Endothelial cell of umbilical vein (primary cell): ENCODE measurements around the gene GAB2. TPM values are rescaled to one million over a fixed set of nuclear protein-coding genes. Genes with fewer than 3 reads are reported as not detected.

Experiments
- BruUV-seq: library from RNA; stranded (reverse); fragments of 400-500 nt; replicated peaks from 2 replicates; lab custom pipeline; 2021; lab: Mats Ljungman, UMichigan
- CTCF ChIA-PET: fragments of 300-600, 350-600 bp; sonication (Branson Sonifier 250); formaldehyde crosslinking; loops from one replicate; lab custom pipeline; 2021; ENCODE audit warnings: antibody characterized with exemption, inconsistent platforms; lab: Charles Lee
- POLR2A ChIA-PET: fragments of 300-600, 350-600 bp; sonication (Branson Sonifier 250); formaldehyde crosslinking; loops from one replicate; lab custom pipeline; 2021; ENCODE audit warnings: antibody characterized with exemption, inconsistent platforms; lab: Charles Lee
- DNase-seq: peaks from one replicate; pipeline ENCODE4 v3.0.0-alpha.2; 2011; ENCODE audit warnings: low read depth, low spot score
- FAIRE-seq: peaks from 2 replicates; lab custom pipeline; 2011; peaks lifted over from hg19 to GRCh38; lab: Jason Lieb, UNC
- H2AFZ ChIP-seq: 2 replicates; pipeline ENCODE4 v1.6.0; 2012; ENCODE audit warnings: low read depth, low read length, control low read depth, inconsistent platforms
- H3K27ac ChIP-seq: 2 replicates; pipeline ENCODE4 v1.5.1; 2011; ENCODE audit warnings: low read depth, mild to moderate bottlenecking, control low read depth, low read length, moderate library complexity; ENCODE audit not compliant: insufficient read depth
- H3K27me3 ChIP-seq, 2 experiments: 2 replicates each; pipeline versions ENCODE4 v1.6.0 to v1.6.1; 2011; ENCODE audit warnings: low read length in 2 of 2, mixed read lengths in 1 of 2; ENCODE audit not compliant: control insufficient read depth in 2 of 2, insufficient read depth in 2 of 2
- H3K36me3 ChIP-seq, 2 experiments: 2 replicates in 1 of 2; 3 replicates in 1 of 2; pipeline ENCODE4 v1.5.1; 2011; ENCODE audit warnings: low read length in 2 of 2, mild to moderate bottlenecking in 1 of 2, moderate library complexity in 1 of 2; ENCODE audit not compliant: control insufficient read depth in 2 of 2, insufficient read depth in 2 of 2; ENCODE audit errors: extremely low read depth in 1 of 2
- H3K4me1 ChIP-seq: 3 replicates; pipeline ENCODE4 v1.5.1; 2011; ENCODE audit warnings: mild to moderate bottlenecking, low read length; ENCODE audit not compliant: control insufficient read depth, insufficient read depth; ENCODE audit errors: extremely low read depth
- H3K4me2 ChIP-seq: 2 replicates; pipeline ENCODE4 v1.6.1; 2011; ENCODE audit warnings: low read length, control low read depth, mixed read lengths; ENCODE audit not compliant: insufficient read depth
- H3K4me3 ChIP-seq, 3 experiments: fragments of 200-600 bp in 1 of 3; sonication (generic), shearing (Covaris generic) in 1 of 3; replicated peaks in 1 of 3; 2 replicates each; pipeline ENCODE4 v1.5.1; 2011 to 2016; ENCODE audit warnings: control low read depth in 3 of 3, low read length in 3 of 3, mild to moderate bottlenecking in 2 of 3, inconsistent platforms in 1 of 3, low read depth in 1 of 3, moderate library complexity in 1 of 3; ENCODE audit not compliant: insufficient read depth in 1 of 3
- H3K79me2 ChIP-seq: 2 replicates; pipeline ENCODE4 v1.6.0; 2012; ENCODE audit warnings: low read length, inconsistent platforms; ENCODE audit not compliant: control insufficient read depth, insufficient read depth
- H3K9ac ChIP-seq: replicated peaks from 2 replicates; pipeline ENCODE3; 2011; ENCODE audit warnings: low read length, control low read depth; ENCODE audit not compliant: insufficient read depth; ENCODE audit errors: extremely low read depth
- H3K9me1 ChIP-seq: replicated peaks from 3 replicates; pipeline ENCODE4 v1.6.0; 2011; ENCODE audit warnings: mild to moderate bottlenecking, low read length; ENCODE audit not compliant: control insufficient read depth, insufficient read depth; ENCODE audit errors: extremely low read depth
- H3K9me3 ChIP-seq: replicated peaks from 2 replicates; pipeline ENCODE4 v1.5.1; 2012; ENCODE audit warnings: low read length, inconsistent platforms; ENCODE audit not compliant: control insufficient read depth, insufficient read depth
- H4K20me1 ChIP-seq: replicated peaks from 2 replicates; pipeline ENCODE3; 2011; ENCODE audit warnings: mild to moderate bottlenecking, low read length; ENCODE audit not compliant: control insufficient read depth, insufficient read depth; ENCODE audit errors: extremely low read depth
- EZH2 ChIP-seq: IDR thresholded peaks from 2 replicates; pipeline ENCODE4 v1.6.1; 2012; ENCODE audit warnings: borderline replicate concordance, low read depth, mild to moderate bottlenecking, moderate library complexity, low read length, inconsistent platforms; ENCODE audit not compliant: severe bottlenecking
- FOS ChIP-seq: IDR thresholded peaks from 2 replicates; pipeline ENCODE4 v1.6.1; 2011; ENCODE audit warnings: mild to moderate bottlenecking, low read length, moderate library complexity, borderline replicate concordance; ENCODE audit not compliant: insufficient read depth
- GATA2 ChIP-seq: IDR thresholded peaks from 2 replicates; pipeline ENCODE4 v1.7.0; 2011; ENCODE audit warnings: low read depth, mild to moderate bottlenecking, moderate library complexity, mixed read lengths, low read length; ENCODE audit not compliant: insufficient read length, insufficient read depth
- JUN ChIP-seq: IDR thresholded peaks from 2 replicates; pipeline ENCODE4 v1.6.1; 2011; ENCODE audit warnings: borderline replicate concordance, low read depth; ENCODE audit not compliant: insufficient read length, insufficient read depth
- MYC ChIP-seq: IDR thresholded peaks from one replicate; pipeline ENCODE4 v1.6.1; 2011; ENCODE audit warnings: mild to moderate bottlenecking, low read depth, low read length
- POLR2A ChIP-seq: IDR thresholded peaks from 2 replicates; pipeline ENCODE4 v1.6.1; 2012; ENCODE audit warnings: low read depth, mild to moderate bottlenecking, control low read depth, low read length
- POLR2AphosphoS5 ChIP-seq: IDR thresholded peaks from 2 replicates; pipeline ENCODE4 v1.6.1; 2012; ENCODE audit warnings: low read depth, mild to moderate bottlenecking, control low read depth, low read length, moderate library complexity; ENCODE audit not compliant: insufficient read depth
- dilution Hi-C: fragments of 300-500 bp; cut with MboI; formaldehyde crosslinking; loops from one replicate; pipeline ENCODE4 v1.15.0; 2019; ENCODE audit warnings: low sequenced_read_pairs; ENCODE audit not compliant: extremely low pct_ligation_motif_present
- intact Hi-C: fragments of 100-400 bp; cut with micrococcal nuclease; formaldehyde crosslinking; loops from one replicate; pipeline ENCODE4 v1.10.0; 2022
- polyA plus RNA-seq, 4 experiments: library from polyadenylated mRNA; depleted of rRNA in 3 of 4; stranded (reverse) in 3 of 4; unstranded in 1 of 4; fragments of >200 nt; gene quantifications; 2 replicates each; pipeline versions ENCODE4 v1.2.1 to v1.2.3, GENCODE V29; 2011 to 2012; ENCODE audit warnings: missing spikeins in 1 of 4
- total RNA-seq: library from RNA; stranded (reverse); gene quantifications from 2 replicates; pipeline ENCODE4 v1.2.3, GENCODE V29; 2021
- TF ChIP-seq, protein P1 (sequence below): IDR thresholded peaks from 2 replicates; pipeline ENCODE4 v1.6.1; 2011; ENCODE audit not compliant: insufficient read depth, insufficient read length
- TF ChIP-seq, protein P2 (sequence below), 2 donors: IDR thresholded peaks; 1 replicate in 1 of 2; 2 replicates in 1 of 2; pipeline ENCODE4 v1.5.1; 2011; ENCODE audit warnings: low read length in 2 of 2, mild to moderate bottlenecking in 2 of 2, moderate library complexity in 2 of 2, control low read depth in 1 of 2, inconsistent platforms in 1 of 2, low read depth in 1 of 2; ENCODE audit not compliant: insufficient read depth in 1 of 2; ENCODE audit errors: extremely low read depth in 1 of 2

GAB2 gene
- total and polyA plus RNA-seq, 2 donors (not counting 3 experiments of a cell fraction or from before 2014, with no cell fraction given), result 19.6 to 39.6 TPM

DNA sequence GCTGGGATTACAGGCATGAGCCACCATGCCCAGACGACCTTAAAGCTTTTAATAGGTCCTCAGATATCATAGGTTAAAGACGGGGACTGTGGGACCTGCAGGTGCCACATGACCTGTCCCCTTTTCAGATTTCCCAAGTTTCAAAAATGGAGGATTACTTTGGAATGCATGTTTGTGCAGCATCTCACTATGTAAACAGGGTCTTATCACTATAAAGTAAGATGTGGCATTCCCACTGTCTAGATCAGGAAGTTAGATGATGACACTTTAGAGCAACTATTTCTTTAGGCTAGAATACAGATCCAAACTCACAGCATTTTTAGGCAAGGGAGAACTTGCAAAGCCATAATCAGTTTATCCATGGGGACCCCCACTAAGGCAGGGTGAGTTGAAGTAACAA lies 136.1 kb downstream of the GAB2 start:
- no peak for DNase-seq
- no peak for FAIRE-seq

More for the DNA sequence above, 136.1 kb downstream of the GAB2 start:
- Histone ChIP-seq H3K79me2 (peaks cover 51% of the 10 kb centered on the region), H3K9ac (no peak overlapping the region), H3K36me3 (peaks cover 3 to 4% of the 10 kb centered on the region in 2 experiments), H3K27me3 (no peaks in the 10 kb centered on the region), H3K27ac (no peak overlapping the region), H4K20me1 (peaks cover 5% of the 10 kb centered on the region), H3K9me3 (no peaks in the 10 kb centered on the region), H3K4me1 (peaks cover 24% of the 10 kb centered on the region), H3K4me2 (no peak overlapping the region), H3K4me3 (no peak overlapping the region), H3K9me1 (no peaks in the 10 kb centered on the region), H2AFZ (no peak overlapping the region)
- POLR2A ChIA-PET, result no interaction called here
- BruUV-seq, result no TSS peak
- CTCF ChIA-PET, result interaction anchor here (0.7 kb wide), 1 partner anchor 20 kb away, joined by 4 read pairs; no protein-coding TSS in a partner anchor
- TF ChIP-seq, protein P1, sequence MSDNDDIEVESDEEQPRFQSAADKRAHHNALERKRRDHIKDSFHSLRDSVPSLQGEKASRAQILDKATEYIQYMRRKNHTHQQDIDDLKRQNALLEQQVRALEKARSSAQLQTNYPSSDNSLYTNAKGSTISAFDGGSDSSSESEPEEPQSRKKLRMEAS, result no peak
- no peak for TF ChIP-seq MYC
- no peak for TF ChIP-seq GATA2
- TF ChIP-seq JUN, result no peak
- TF ChIP-seq, protein P2, sequence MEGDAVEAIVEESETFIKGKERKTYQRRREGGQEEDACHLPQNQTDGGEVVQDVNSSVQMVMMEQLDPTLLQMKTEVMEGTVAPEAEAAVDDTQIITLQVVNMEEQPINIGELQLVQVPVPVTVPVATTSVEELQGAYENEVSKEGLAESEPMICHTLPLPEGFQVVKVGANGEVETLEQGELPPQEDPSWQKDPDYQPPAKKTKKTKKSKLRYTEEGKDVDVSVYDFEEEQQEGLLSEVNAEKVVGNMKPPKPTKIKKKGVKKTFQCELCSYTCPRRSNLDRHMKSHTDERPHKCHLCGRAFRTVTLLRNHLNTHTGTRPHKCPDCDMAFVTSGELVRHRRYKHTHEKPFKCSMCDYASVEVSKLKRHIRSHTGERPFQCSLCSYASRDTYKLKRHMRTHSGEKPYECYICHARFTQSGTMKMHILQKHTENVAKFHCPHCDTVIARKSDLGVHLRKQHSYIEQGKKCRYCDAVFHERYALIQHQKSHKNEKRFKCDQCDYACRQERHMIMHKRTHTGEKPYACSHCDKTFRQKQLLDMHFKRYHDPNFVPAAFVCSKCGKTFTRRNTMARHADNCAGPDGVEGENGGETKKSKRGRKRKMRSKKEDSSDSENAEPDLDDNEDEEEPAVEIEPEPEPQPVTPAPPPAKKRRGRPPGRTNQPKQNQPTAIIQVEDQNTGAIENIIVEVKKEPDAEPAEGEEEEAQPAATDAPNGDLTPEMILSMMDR (IDR thresholded peaks at IDR 0.05; ENCODE audit: extremely low read depth in 1 of 2, insufficient read depth in 1 of 2, low read depth in 1 of 2, low read length in 2 of 2), result no peak
- TF ChIP-seq EZH2, result no peak
- no peak for TF ChIP-seq POLR2A
- no peak for TF ChIP-seq POLR2AphosphoS5
- no peak for TF ChIP-seq FOS
- intact Hi-C loops, result no loop called here
- dilution Hi-C loops, result no loop called here
